ENCODE data around the gene HRH3. TPM values are rescaled to one million over a fixed set of nuclear protein-coding genes. Genes with fewer than 3 reads are reported as not detected.

The HRH3 gene
- total RNA-seq, 1 donor from 2014 or later, result 0.07 TPM

- TF ChIP-seq CTCF (IDR thresholded peaks at IDR 0.05; ENCODE audit: insufficient read depth, low read depth, low read length) (no peak), EZH2 (IDR thresholded peaks at IDR 0.05; ENCODE audit: insufficient read depth, low read length) (no peak)
- H3K4me2 ChIP-seq (ENCODE audit: low read length), result no peak overlapping the region
- Mint-ChIP-seq H3K4me3 (ENCODE audit: unreplicated experiment) (no peak overlapping the region), H3K4me1 (ENCODE audit: low read depth, unreplicated experiment) (no peaks in the 10 kb centered on the region), H3K27me3 (ENCODE audit: low read depth, unreplicated experiment) (peaks cover 43% of the 10 kb centered on the region), H3K36me3 (ENCODE audit: low read depth, unreplicated experiment) (no peaks in the 10 kb centered on the region), H3K9me3 (ENCODE audit: unreplicated experiment) (no peaks in the 10 kb centered on the region), H3K27ac (ENCODE audit: unreplicated experiment) (no peak overlapping the region)
- no peaks in the 10 kb centered on the region for H3K36me3 ChIP-seq (ENCODE audit: insufficient read depth, low read length)
- no peak overlapping the region for H3K4me3 ChIP-seq (ENCODE audit: insufficient read depth, low read depth, low read length)
- H3K79me2 ChIP-seq (ENCODE audit: insufficient read depth, low read length), result no peaks in the 10 kb centered on the region
- H2AFZ ChIP-seq (ENCODE audit: low read depth, low read length), result no peak overlapping the region
- FAIRE-seq, result no peak
- peaks cover 25% of the 10 kb centered on the region for H3K27me3 ChIP-seq (ENCODE audit: insufficient read depth, low read length)
- no peak overlapping the region for H3K27ac ChIP-seq (ENCODE audit: low read depth, low read length)
- H3K9me3 ChIP-seq (ENCODE audit: insufficient read depth, low read depth, low read length), result no peaks in the 10 kb centered on the region
- no peak for DNase-seq (ENCODE audit: low read depth)
- no peaks in the 10 kb centered on the region for H4K20me1 ChIP-seq (ENCODE audit: insufficient read depth, low read length)
- H3K4me1 ChIP-seq (ENCODE audit: insufficient read depth, low read length), result no peaks in the 10 kb centered on the region
- H3K9ac ChIP-seq (ENCODE audit: low read length), result no peak overlapping the region
Measured at GRCh38 chr20:62214067-62214466, 6.0 kb downstream of the HRH3 start.

GRCh38 chr20:62212299-62212698, 7.8 kb downstream of the HRH3 start:
- Histone ChIP-seq H3K4me3 (ENCODE audit: insufficient read depth, low read depth, low read length) (no peak overlapping the region), H3K27me3 (ENCODE audit: insufficient read depth, low read length) (peaks cover 8% of the 10 kb centered on the region), H4K20me1 (ENCODE audit: insufficient read depth, low read length) (peaks cover 9% of the 10 kb centered on the region), H2AFZ (ENCODE audit: low read depth, low read length) (no peak overlapping the region), H3K4me1 (ENCODE audit: insufficient read depth, low read length) (no peaks in the 10 kb centered on the region), H3K36me3 (ENCODE audit: insufficient read depth, low read length) (no peaks in the 10 kb centered on the region), H3K27ac (ENCODE audit: low read depth, low read length) (no peak overlapping the region), H3K4me2 (ENCODE audit: low read length) (no peak overlapping the region), H3K79me2 (ENCODE audit: insufficient read depth, low read length) (no peaks in the 10 kb centered on the region), H3K9ac (ENCODE audit: low read length) (no peak overlapping the region), H3K9me3 (ENCODE audit: insufficient read depth, low read depth, low read length) (no peaks in the 10 kb centered on the region)
- no peak for FAIRE-seq
- no peak overlapping the region for H3K27ac Mint-ChIP-seq (ENCODE audit: unreplicated experiment)
- no peak for DNase-seq (ENCODE audit: low read depth)
- H3K27me3 Mint-ChIP-seq (ENCODE audit: low read depth, unreplicated experiment), result peaks cover 33% of the 10 kb centered on the region
- H3K36me3 Mint-ChIP-seq (ENCODE audit: low read depth, unreplicated experiment), result peaks cover 1% of the 10 kb centered on the region
- H3K4me3 Mint-ChIP-seq (ENCODE audit: unreplicated experiment), result no peak overlapping the region
- H3K4me1 Mint-ChIP-seq (ENCODE audit: low read depth, unreplicated experiment), result no peaks in the 10 kb centered on the region
- no peaks in the 10 kb centered on the region for H3K9me3 Mint-ChIP-seq (ENCODE audit: unreplicated experiment)
- TF ChIP-seq CTCF (IDR thresholded peaks at IDR 0.05; ENCODE audit: insufficient read depth, low read depth, low read length), result no peak
- TF ChIP-seq EZH2 (IDR thresholded peaks at IDR 0.05; ENCODE audit: insufficient read depth, low read length), result no peak

- Mint-ChIP-seq H3K9me3 (ENCODE audit: unreplicated experiment) (no peaks in the 10 kb centered on the region), H3K27ac (ENCODE audit: unreplicated experiment) (no peak overlapping the region), H3K27me3 (ENCODE audit: low read depth, unreplicated experiment) (peaks cover 29% of the 10 kb centered on the region), H3K4me3 (ENCODE audit: unreplicated experiment) (no peak overlapping the region), H3K4me1 (ENCODE audit: low read depth, unreplicated experiment) (no peaks in the 10 kb centered on the region), H3K36me3 (ENCODE audit: low read depth, unreplicated experiment) (peaks cover 5% of the 10 kb centered on the region)
- Histone ChIP-seq H2AFZ (ENCODE audit: low read depth, low read length) (no peak overlapping the region), H3K79me2 (ENCODE audit: insufficient read depth, low read length) (no peaks in the 10 kb centered on the region), H3K4me1 (ENCODE audit: insufficient read depth, low read length) (no peaks in the 10 kb centered on the region), H3K27me3 (ENCODE audit: insufficient read depth, low read length) (peaks cover 4% of the 10 kb centered on the region), H4K20me1 (ENCODE audit: insufficient read depth, low read length) (peaks cover 9% of the 10 kb centered on the region), H3K4me3 (ENCODE audit: insufficient read depth, low read depth, low read length) (no peak overlapping the region), H3K27ac (ENCODE audit: low read depth, low read length) (no peak overlapping the region), H3K36me3 (ENCODE audit: insufficient read depth, low read length) (no peaks in the 10 kb centered on the region), H3K9me3 (ENCODE audit: insufficient read depth, low read depth, low read length) (no peaks in the 10 kb centered on the region), H3K9ac (ENCODE audit: low read length) (no peak overlapping the region), H3K4me2 (ENCODE audit: low read length) (no peak overlapping the region)
- no peak for DNase-seq (ENCODE audit: low read depth)
- no peak for FAIRE-seq
- TF ChIP-seq EZH2 (IDR thresholded peaks at IDR 0.05; ENCODE audit: insufficient read depth, low read length) (no peak), CTCF (IDR thresholded peaks at IDR 0.05; ENCODE audit: insufficient read depth, low read depth, low read length) (no peak)
Measured at GRCh38 chr20:62211769-62212288, 8.2 kb downstream of the HRH3 start.

Measured in astrocyte (in vitro differentiated cells and primary cell).